ENCODE results near the gene SH3D19.

The SH3D19 gene

DNA sequence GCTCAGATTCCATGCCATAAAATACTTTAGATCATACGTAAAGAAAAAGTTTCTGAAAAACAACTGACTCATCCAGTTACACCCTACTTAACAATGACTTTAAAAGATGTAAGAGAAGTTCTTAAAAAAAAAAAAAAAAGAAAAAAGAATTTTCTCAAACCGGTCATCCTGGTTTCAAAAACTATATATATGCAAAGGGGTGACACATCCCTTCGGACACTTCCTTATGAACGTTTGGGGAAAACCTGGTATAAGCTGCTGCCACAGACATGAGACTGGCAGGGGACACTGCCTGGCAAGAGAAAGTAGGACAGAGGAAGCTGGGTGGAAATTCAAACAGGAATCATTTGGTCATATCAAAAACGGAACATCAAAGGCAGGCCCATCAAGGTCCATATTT is 129.6 kb downstream of the SH3D19 start:
- Histone ChIP-seq H3K36me3 (ENCODE audit: control insufficient read depth, insufficient read depth, low read length) (no peaks in the 10 kb centered on the region), H3K9ac (ENCODE audit: low read depth, low read length) (no peak overlapping the region), H3K4me1 (ENCODE audit: control insufficient read depth, insufficient read depth, low read length) (no peaks in the 10 kb centered on the region), H3K9me3 (ENCODE audit: control insufficient read depth, insufficient read depth, low read length) (no peaks in the 10 kb centered on the region), H3K27me3 (ENCODE audit: control insufficient read depth, insufficient read depth, low read length) (no peaks in the 10 kb centered on the region), H3K4me3 (ENCODE audit: low read depth, low read length) (no peak overlapping the region), H3K27ac (ENCODE audit: low read depth, low read length) (no peak overlapping the region)

DNA sequence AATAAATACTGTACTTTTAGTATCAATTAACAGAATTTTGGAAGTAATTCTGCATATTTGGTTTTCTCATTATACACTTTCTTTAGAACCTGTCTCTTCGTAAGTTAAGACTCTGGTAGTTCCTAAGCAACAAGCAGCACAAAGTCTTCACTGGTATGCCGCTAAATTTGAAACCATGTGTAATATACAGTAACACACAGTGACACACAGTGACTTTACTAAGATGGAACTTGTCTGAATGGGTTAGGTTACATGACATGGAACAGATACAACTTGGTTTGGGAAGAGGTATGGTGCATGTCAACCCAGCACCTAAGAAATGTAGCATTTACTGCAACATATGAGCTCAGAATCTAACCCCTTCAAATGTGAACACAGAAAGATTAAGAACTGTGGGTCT is 132.0 kb downstream of the SH3D19 start:
- H3K36me3 ChIP-seq (ENCODE audit: control insufficient read depth, insufficient read depth, low read length), result no peaks in the 10 kb centered on the region
- H3K27ac ChIP-seq (ENCODE audit: low read depth, low read length), result no peak overlapping the region
- no peak overlapping the region for H3K4me3 ChIP-seq (ENCODE audit: low read depth, low read length)
- no peak overlapping the region for H3K9ac ChIP-seq (ENCODE audit: low read depth, low read length)
- no peaks in the 10 kb centered on the region for H3K27me3 ChIP-seq (ENCODE audit: control insufficient read depth, insufficient read depth, low read length)
- no peaks in the 10 kb centered on the region for H3K4me1 ChIP-seq (ENCODE audit: control insufficient read depth, insufficient read depth, low read length)
- H3K9me3 ChIP-seq (ENCODE audit: control insufficient read depth, insufficient read depth, low read length), result no peaks in the 10 kb centered on the region

DNA sequence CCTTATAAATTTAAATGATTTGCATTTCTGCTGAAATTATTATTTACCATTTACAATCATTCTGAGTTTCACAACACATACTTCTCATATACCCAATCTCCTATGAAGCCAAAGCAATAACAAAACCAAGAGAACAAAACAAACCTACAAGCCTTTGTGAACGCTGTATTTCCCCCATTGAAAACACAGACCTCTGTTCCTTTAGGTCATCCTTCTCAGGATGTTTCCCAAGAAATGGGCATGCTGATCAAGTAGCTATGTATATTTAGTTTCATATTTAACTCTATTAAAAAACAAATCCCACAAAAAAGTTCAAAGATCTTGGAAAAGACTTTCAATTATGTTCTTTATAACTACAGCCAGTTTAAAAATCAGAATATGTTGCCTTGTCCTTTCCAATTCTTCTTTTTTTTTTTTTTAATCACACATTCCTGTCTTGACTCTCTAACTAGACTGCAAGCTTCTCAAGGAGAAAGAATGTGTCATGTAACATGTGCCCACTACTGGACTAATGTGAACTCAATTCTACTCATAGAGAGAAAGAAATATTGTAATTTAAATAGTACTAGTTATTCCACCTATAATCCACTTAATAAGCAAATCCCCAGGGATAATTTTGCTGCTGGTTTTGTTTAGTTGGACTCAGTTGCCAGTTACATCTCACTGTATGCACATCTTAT is 132.7 kb downstream of the SH3D19 start:
- H3K36me3 ChIP-seq (ENCODE audit: control insufficient read depth, insufficient read depth, low read length), result no peaks in the 10 kb centered on the region
- H3K27ac ChIP-seq (ENCODE audit: low read depth, low read length), result no peak overlapping the region
- no peaks in the 10 kb centered on the region for H3K27me3 ChIP-seq (ENCODE audit: control insufficient read depth, insufficient read depth, low read length)
- H3K4me3 ChIP-seq (ENCODE audit: low read depth, low read length), result no peak overlapping the region
- no peaks in the 10 kb centered on the region for H3K4me1 ChIP-seq (ENCODE audit: control insufficient read depth, insufficient read depth, low read length)
- H3K9ac ChIP-seq (ENCODE audit: low read depth, low read length), result no peak overlapping the region
- no peaks in the 10 kb centered on the region for H3K9me3 ChIP-seq (ENCODE audit: control insufficient read depth, insufficient read depth, low read length)

DNA sequence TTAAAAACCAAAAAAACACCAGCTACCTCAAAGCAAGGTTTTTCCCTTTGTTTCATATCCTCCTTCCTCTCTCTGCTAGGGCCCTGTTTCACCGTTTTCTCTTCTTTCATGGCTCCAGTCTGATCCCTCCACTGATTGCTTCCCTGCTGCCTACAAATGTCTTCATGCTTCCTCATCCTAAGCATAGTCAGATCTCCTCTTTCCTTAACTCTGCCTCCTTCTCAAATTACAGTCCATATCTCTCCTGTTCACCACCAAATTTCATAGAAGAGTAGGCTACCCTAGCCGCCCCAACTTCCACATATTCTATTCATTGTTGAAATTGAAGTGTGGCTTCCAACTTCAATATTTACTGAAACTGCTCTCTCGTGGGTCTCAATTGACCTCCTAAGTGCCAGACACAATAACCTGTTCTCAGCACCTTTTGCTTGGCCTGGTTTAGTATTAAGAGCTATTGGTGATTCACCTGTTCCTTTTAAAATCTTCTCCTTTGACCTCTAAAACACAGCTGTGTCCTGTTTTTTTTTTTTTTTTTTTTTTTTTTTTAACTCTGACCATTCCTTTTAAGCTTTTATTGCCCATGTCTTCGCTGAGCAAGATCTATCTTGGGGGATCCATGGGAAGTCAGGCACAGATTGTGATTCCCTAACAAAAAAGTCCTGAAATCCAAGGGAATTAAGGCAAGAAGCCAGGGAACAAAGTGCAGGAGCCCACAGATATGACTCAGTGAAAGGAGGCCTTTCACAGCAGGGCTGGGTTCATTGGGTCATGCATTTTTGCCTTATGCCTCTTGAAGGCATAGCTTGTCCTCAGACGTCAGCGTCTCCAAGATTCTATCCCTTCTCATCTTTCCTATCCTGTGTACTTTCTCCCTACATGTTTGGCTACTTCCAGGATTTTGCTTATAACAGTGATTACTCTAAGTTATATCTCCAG is 140.6 kb downstream of the SH3D19 start:
- H3K27ac ChIP-seq (ENCODE audit: low read depth, low read length), result peak overlapping the region; percentile 52
- H3K9me3 ChIP-seq (ENCODE audit: control insufficient read depth, insufficient read depth, low read length), result no peaks in the 10 kb centered on the region
- H3K9ac ChIP-seq (ENCODE audit: low read depth, low read length), result no peak overlapping the region

DNA sequence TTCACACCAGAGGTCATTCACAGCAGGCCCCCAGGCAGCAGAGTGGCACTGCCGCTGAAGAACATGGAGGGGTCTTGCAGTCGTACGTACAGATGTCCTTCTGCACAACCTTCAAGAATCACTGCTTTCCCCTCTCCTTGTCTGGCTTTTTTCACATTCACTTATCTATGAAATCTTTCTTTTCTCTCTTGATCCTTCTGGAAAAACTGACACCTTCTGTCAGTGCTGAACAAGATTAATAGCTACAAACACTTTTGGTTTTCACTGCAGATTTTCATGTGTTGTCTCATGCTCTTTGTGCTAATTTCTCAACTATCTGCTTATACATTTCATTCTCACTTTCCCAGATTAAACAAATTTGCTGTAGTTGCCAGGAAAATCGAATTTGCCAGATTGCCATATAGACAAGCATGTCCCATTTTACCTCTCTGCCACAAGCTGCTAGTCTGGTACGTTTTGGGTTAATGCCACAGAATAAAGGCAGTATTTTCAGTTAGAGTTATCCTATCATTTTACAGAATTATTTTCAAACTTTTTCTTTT is 142.9 kb downstream of the SH3D19 start:
- no peak overlapping the region for H3K4me3 ChIP-seq (ENCODE audit: low read depth, low read length)
- H3K36me3 ChIP-seq (ENCODE audit: control insufficient read depth, insufficient read depth, low read length), result no peaks in the 10 kb centered on the region
- no peak overlapping the region for H3K27ac ChIP-seq (ENCODE audit: low read depth, low read length)
- H3K9ac ChIP-seq (ENCODE audit: low read depth, low read length), result no peak overlapping the region
- H3K4me1 ChIP-seq (ENCODE audit: control insufficient read depth, insufficient read depth, low read length), result no peaks in the 10 kb centered on the region
- H3K27me3 ChIP-seq (ENCODE audit: control insufficient read depth, insufficient read depth, low read length), result no peaks in the 10 kb centered on the region
- H3K9me3 ChIP-seq (ENCODE audit: control insufficient read depth, insufficient read depth, low read length), result no peaks in the 10 kb centered on the region

More for the DNA sequence above, 140.6 kb downstream of the SH3D19 start:
- H3K36me3 ChIP-seq (ENCODE audit: control insufficient read depth, insufficient read depth, low read length), result no peaks in the 10 kb centered on the region
- no peak overlapping the region for H3K4me3 ChIP-seq (ENCODE audit: low read depth, low read length)
- no peaks in the 10 kb centered on the region for H3K4me1 ChIP-seq (ENCODE audit: control insufficient read depth, insufficient read depth, low read length)
- no peaks in the 10 kb centered on the region for H3K27me3 ChIP-seq (ENCODE audit: control insufficient read depth, insufficient read depth, low read length)

DNA sequence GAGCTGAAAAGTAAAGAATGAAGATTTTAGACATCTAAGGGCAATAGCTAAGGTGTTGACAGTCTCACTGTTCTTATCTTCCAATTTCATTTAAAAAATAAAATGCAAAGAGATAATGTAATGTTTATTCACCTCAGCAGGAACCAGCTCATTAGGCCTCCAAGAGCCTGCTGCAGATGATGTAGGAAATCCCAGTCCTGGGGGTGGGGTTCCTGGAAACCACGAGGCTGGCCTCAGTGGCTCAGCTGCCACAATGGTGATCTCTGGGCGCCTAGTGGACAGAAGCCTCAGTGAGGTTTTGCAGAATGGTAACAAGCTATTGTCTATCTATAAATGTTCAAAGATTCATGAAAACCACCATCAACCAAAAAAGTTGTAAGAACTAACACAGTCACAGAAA is 148.7 kb downstream of the SH3D19 start:
- H3K27me3 ChIP-seq (ENCODE audit: control insufficient read depth, insufficient read depth, low read length), result no peaks in the 10 kb centered on the region
- no peaks in the 10 kb centered on the region for H3K4me1 ChIP-seq (ENCODE audit: control insufficient read depth, insufficient read depth, low read length)
- H3K9ac ChIP-seq (ENCODE audit: low read depth, low read length), result no peak overlapping the region
- no peak overlapping the region for H3K27ac ChIP-seq (ENCODE audit: low read depth, low read length)
- no peaks in the 10 kb centered on the region for H3K9me3 ChIP-seq (ENCODE audit: control insufficient read depth, insufficient read depth, low read length)
- H3K4me3 ChIP-seq (ENCODE audit: low read depth, low read length), result no peak overlapping the region
- peaks cover 30% of the 10 kb centered on the region for H3K36me3 ChIP-seq (ENCODE audit: control insufficient read depth, insufficient read depth, low read length)

DNA sequence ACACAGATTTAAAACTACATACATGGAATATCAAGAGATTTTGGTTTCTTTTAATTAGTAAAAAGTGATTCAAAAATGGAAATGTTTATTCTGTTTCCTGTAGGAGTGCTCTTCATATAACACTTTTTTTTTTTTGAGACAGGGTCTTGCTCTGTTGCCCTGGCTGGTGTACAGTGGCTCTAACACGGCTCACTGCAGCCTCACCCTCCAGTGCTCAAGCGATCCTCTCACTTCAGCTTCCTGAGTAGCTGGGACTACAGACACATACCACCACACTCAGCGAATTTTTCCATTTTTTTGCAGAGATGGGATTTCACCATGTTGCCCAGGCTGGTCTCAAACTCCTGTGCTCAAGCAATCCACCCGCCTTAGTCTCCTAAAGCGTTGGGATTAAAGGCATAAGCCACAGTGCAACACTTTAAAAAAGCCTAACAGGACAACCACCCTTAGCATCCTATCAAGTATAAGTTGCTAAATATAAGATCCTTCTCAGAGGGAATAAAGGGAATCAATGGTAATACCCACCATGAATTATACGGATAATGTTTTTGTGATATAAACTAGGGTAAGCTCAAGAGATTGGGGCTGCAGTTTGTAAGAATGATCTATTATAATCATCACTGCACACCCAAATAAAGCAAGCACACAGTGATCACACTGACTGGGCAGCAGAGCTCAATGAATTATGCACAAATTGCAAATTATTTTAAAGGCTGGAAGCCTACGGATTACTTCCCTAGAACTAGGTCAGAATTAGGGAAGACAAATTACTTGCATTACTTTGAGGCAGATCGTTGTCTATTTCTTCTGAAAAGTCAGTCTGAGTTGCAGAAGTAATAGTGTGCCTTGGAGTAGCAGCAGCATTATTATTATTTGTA is 149.4 kb downstream of the SH3D19 start:
- Histone ChIP-seq H3K9ac (ENCODE audit: low read depth, low read length) (no peak overlapping the region), H3K36me3 (ENCODE audit: control insufficient read depth, insufficient read depth, low read length) (peaks cover 30% of the 10 kb centered on the region), H3K9me3 (ENCODE audit: control insufficient read depth, insufficient read depth, low read length) (no peaks in the 10 kb centered on the region), H3K4me3 (ENCODE audit: low read depth, low read length) (no peak overlapping the region), H3K4me1 (ENCODE audit: control insufficient read depth, insufficient read depth, low read length) (no peaks in the 10 kb centered on the region), H3K27me3 (ENCODE audit: control insufficient read depth, insufficient read depth, low read length) (no peaks in the 10 kb centered on the region), H3K27ac (ENCODE audit: low read depth, low read length) (no peak overlapping the region)

DNA sequence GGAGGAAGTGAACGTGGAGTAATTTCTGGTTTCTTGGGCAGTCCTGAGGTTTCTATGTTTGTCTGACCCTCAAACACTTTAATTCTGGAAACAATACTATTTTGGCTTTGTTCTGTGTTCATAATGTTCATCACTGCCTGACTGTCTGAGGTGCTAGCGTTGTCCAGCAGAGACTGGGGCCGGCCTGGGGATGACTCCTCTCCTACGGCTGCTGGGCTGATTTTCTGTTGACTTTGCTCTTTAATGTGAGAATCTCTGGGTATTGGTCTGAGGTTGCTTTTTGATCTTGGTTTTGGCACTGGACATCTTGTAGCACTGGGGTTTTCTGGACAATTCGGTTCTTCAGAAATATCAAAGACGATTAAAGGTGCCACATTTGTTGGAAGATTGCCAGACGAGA is 150.2 kb downstream of the SH3D19 start:
- H3K4me1 ChIP-seq (ENCODE audit: control insufficient read depth, insufficient read depth, low read length), result no peaks in the 10 kb centered on the region
- H3K9ac ChIP-seq (ENCODE audit: low read depth, low read length), result no peak overlapping the region
- peaks cover 30% of the 10 kb centered on the region for H3K36me3 ChIP-seq (ENCODE audit: control insufficient read depth, insufficient read depth, low read length)
- H3K27ac ChIP-seq (ENCODE audit: low read depth, low read length), result no peak overlapping the region
- no peaks in the 10 kb centered on the region for H3K27me3 ChIP-seq (ENCODE audit: control insufficient read depth, insufficient read depth, low read length)
- H3K9me3 ChIP-seq (ENCODE audit: control insufficient read depth, insufficient read depth, low read length), result no peaks in the 10 kb centered on the region
- H3K4me3 ChIP-seq (ENCODE audit: low read depth, low read length), result no peak overlapping the region

DNA sequence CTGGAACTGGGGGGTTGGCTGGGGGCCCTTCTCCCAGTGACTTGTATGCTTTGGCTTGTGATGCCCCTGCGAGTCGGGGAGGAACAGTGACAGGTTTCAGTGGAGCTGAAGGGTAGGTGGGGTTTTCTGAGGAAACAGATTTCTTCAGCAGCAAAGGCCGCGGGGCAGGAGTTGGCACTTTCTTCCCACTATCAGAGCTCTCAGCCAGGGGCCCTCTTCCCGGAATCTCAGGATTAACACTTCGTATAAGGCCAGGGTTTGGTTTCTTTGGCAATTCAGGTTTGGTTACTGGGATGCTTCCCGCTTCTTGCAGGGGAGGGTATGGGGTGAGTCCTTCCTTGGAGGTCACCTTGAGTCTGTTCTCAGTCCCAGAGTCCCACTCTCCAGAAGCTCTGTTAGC is 150.6 kb downstream of the SH3D19 start:
- Histone ChIP-seq H3K36me3 (ENCODE audit: control insufficient read depth, insufficient read depth, low read length) (peaks cover 30% of the 10 kb centered on the region), H3K27ac (ENCODE audit: low read depth, low read length) (no peak overlapping the region), H3K9me3 (ENCODE audit: control insufficient read depth, insufficient read depth, low read length) (no peaks in the 10 kb centered on the region), H3K4me1 (ENCODE audit: control insufficient read depth, insufficient read depth, low read length) (no peaks in the 10 kb centered on the region), H3K27me3 (ENCODE audit: control insufficient read depth, insufficient read depth, low read length) (no peaks in the 10 kb centered on the region), H3K4me3 (ENCODE audit: low read depth, low read length) (no peak overlapping the region), H3K9ac (ENCODE audit: low read depth, low read length) (no peak overlapping the region)

DNA sequence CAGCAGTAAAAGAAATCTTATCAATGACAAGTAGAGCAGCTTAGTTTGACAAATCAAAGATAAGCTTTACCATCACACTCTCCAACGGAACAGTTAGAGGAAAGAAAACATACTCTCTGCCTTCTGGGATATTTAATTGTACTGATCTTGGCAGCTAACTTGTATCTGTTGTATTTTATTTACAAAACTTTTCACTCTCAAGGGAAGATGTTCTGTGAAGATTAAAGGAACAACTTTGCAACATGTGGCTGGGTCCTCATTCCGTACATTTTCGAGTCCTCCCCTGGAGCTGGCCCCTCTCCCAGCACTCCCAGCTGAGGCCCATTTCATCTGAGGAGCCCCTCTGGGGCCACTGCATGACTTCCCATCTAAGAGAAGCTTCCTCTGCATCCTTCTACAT is 151.5 kb downstream of the SH3D19 start:
- H3K4me1 ChIP-seq (ENCODE audit: control insufficient read depth, insufficient read depth, low read length), result peaks cover 3% of the 10 kb centered on the region; the same call in 1 of the 2 replicates
- no peak overlapping the region for H3K4me3 ChIP-seq (ENCODE audit: low read depth, low read length)
- no peak overlapping the region for H3K27ac ChIP-seq (ENCODE audit: low read depth, low read length)
- H3K9me3 ChIP-seq (ENCODE audit: control insufficient read depth, insufficient read depth, low read length), result no peaks in the 10 kb centered on the region
- H3K36me3 ChIP-seq (ENCODE audit: control insufficient read depth, insufficient read depth, low read length), result peaks cover 31% of the 10 kb centered on the region
- H3K9ac ChIP-seq (ENCODE audit: low read depth, low read length), result no peak overlapping the region
- H3K27me3 ChIP-seq (ENCODE audit: control insufficient read depth, insufficient read depth, low read length), result no peaks in the 10 kb centered on the region

Measured in HUES48 (cell line).